Neutrophil (primary cell): Measurements from ENCODE around the gene ANKMY1.
"Not testable (repeated sequence)": the region's sequence is repeated elsewhere in the genome, so short reads cannot be mapped to it uniquely, and the experiment has no call there.

Experiments
- H3K27ac ChIP-seq: fragments of 200-600 bp; sonication (generic); 2 replicates; pipeline ENCODE4 v1.5.1; 2016; ENCODE audit warnings: mild to moderate bottlenecking, moderate library complexity
- H3K27me3 ChIP-seq: fragments of 200-600 bp; sonication (generic); 2 replicates; pipeline ENCODE4 v1.6.0; 2016; ENCODE audit warnings: mild to moderate bottlenecking
- H3K36me3 ChIP-seq: fragments of 200-600 bp; sonication (generic); 2 replicates; pipeline ENCODE4 v1.5.1; 2017
- H3K4me1 ChIP-seq, 2 experiments: fragments of 200-600 bp in 1 of 2; sonication (generic) in 1 of 2; 1 replicate in 1 of 2; 2 replicates in 1 of 2; pipeline versions ENCODE4 v1.5.1 to v1.6.1; 2013 to 2016; ENCODE audit warnings: low read depth in 1 of 2, low read length in 1 of 2, mild to moderate bottlenecking in 1 of 2, moderate library complexity in 1 of 2; ENCODE audit not compliant: control insufficient read depth in 1 of 2, insufficient read depth in 1 of 2
- H3K4me3 ChIP-seq, 2 experiments: fragments of 200-600 bp in 1 of 2; sonication (generic) in 1 of 2; 1 replicate in 1 of 2; 2 replicates in 1 of 2; pipeline ENCODE4 v1.5.1; 2013 to 2016; ENCODE audit warnings: low read depth in 1 of 2, low read length in 1 of 2, mild to moderate bottlenecking in 1 of 2, moderate library complexity in 1 of 2
- H3K9me3 ChIP-seq: fragments of 200-600 bp; sonication (generic); 2 replicates; pipeline ENCODE4 v1.5.1; 2016
- TF ChIP-seq, protein P1 (sequence below): fragments of 200-600 bp; sonication (generic); IDR thresholded peaks from 2 replicates; pipeline ENCODE4 v1.5.1; 2016; ENCODE audit warnings: antibody characterized with exemption

ANKMY1 gene

DNA sequence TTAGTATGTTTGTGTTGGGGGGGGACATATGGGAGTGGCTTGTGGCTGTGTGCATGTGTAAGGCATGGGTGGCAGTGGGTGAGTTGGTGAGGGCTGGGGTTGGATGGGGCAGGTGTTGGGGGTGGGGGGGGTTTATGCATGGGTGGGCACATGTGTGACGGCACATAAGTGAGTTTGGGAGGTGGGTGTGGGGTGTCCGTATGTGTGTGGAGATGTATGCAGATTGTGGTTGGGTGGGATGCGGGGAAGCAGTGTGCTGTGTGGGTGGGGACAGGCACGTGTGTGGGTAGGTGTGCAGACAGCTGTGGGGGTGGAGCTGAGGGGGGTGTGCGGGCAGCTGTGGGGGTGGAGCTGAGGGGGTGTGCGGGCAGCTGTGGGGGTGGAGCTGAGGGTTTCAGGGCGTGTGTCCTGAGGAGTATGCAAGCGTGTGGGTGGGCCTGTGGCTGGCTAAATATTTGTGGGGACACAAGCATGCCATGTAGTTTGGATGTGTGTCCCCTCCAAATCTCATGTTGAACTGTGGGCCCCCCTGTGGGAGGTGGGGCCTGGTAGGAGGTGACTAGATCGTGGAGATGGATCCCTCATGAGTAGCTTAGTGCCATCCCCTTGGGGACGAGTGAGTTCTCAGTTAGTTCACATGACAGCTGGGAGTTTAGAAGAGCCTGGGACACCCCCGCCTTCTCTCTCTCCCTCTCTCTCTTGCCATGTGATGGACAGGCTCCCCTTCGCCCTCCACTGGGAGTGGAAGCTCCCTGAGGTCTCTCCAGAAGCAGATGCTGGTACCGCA, 59.4 kb downstream of the ANKMY1 start:
- Histone ChIP-seq H3K36me3 (peaks cover 37% of the 10 kb centered on the region), H3K27me3 (no peaks in the 10 kb centered on the region)
- TF ChIP-seq, protein P1, sequence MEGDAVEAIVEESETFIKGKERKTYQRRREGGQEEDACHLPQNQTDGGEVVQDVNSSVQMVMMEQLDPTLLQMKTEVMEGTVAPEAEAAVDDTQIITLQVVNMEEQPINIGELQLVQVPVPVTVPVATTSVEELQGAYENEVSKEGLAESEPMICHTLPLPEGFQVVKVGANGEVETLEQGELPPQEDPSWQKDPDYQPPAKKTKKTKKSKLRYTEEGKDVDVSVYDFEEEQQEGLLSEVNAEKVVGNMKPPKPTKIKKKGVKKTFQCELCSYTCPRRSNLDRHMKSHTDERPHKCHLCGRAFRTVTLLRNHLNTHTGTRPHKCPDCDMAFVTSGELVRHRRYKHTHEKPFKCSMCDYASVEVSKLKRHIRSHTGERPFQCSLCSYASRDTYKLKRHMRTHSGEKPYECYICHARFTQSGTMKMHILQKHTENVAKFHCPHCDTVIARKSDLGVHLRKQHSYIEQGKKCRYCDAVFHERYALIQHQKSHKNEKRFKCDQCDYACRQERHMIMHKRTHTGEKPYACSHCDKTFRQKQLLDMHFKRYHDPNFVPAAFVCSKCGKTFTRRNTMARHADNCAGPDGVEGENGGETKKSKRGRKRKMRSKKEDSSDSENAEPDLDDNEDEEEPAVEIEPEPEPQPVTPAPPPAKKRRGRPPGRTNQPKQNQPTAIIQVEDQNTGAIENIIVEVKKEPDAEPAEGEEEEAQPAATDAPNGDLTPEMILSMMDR: no peak

DNA sequence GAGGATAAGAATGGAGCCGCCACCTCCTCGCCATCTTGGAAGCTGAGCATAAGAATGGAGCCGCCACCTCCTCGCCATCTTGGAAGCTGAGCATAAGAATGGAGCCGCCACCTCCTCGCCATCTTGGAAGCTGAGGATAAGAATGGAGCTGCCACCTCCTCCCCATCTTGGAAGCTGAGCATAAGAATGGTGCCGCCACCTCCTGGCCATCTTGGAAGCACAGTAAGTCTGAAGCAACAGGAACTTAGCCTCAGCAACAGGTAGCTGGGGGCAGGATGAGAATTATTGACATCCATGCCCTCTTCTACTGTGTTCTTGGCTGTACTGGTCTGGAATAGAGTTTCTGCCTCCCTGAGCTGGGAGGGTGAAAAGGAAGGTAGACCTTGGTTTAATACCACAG, 60.7 kb downstream of the ANKMY1 start:
- not testable (repeated sequence) for H3K27ac ChIP-seq, H3K9me3 ChIP-seq, H3K4me1 ChIP-seq, H3K4me3 ChIP-seq, H3K27me3 ChIP-seq
- H3K36me3 ChIP-seq: peaks cover 37% of the 10 kb centered on the region

More for the DNA sequence above, 59.4 kb downstream of the ANKMY1 start:
- H3K4me1 ChIP-seq: no peaks in the 10 kb centered on the region
- no peak overlapping the region for H3K4me3 ChIP-seq
- H3K27ac ChIP-seq: no peak overlapping the region
- no peaks in the 10 kb centered on the region for H3K9me3 ChIP-seq

DNA sequence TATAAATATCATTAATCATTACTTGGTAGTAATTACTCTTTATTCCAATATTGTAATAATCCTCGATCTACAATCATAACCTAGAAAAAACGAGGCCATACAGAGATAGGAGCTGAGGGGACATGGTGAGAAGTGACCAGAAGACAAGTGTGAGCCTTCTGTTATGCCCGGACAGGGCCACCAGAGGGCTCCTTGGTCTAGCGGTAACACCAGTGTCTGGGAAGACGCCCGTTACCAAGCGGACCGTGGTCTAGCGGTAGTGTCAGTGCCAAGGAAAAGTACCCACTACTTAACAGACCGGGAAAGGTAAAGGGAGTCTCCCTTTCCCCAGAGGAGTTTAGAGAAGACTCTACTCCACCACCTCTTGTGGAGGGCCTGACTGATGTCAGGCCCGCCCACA, 62.8 kb downstream of the ANKMY1 start:
- not testable (repeated sequence) for H3K27ac ChIP-seq, H3K27me3 ChIP-seq, H3K4me3 ChIP-seq, H3K4me1 ChIP-seq, H3K9me3 ChIP-seq
- peaks cover 28% of the 10 kb centered on the region for H3K36me3 ChIP-seq

DNA sequence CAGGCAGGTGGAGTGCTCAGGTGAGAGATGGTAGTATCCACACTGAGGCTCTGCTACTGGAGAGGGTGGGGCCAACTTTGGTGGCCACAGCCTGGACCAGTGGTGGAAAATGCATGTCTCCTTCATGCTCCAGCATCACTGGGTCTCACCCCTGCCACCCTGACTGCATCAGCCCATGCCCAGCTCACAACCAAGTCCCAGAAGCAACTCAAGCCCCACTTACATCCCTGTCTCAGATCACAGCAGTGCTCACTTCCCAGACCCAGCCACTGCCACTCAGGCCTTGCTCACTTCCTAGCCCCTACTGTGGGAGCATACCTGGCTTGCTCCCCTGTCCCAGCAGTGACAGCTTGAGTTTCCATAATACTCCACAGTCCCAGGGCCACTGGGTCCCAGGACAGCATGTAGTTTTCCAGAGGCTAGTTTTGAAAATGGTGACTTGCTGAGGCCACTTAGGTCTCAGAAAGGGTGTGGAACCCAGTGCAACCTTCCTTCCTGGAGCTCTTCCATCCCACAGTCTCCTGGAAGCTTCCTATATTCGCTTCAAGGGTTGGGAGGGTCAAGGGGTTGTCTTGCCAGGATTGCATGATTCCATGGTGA, 63.5 kb downstream of the ANKMY1 start:
- Histone ChIP-seq H3K4me1 (no peaks in the 10 kb centered on the region), H3K36me3 (peaks cover 22% of the 10 kb centered on the region)
- TF ChIP-seq, protein P1: no peak

DNA sequence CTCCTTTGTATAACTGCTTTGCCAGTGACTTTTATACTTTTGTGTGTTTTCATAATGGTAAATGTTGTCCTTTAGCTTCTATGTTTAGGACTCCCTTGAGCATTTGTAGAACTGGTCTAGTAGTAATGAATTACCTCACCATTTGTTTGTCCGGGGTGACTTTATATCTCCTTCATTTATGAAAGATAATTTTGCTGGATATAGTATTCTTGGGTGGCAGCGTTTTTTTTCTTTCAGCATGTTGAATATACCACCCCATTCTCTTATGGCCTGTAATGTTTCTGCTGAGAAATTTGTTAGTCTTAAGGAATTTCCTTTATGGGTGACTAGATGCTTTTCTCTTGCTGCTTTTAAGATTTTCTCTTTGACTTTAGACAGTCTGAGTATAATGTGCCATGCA, 66.3 kb downstream of the ANKMY1 start:
- Histone ChIP-seq H3K36me3 (peaks cover 2% of the 10 kb centered on the region), H3K27me3 (no peaks in the 10 kb centered on the region), H3K9me3 (peaks cover 8% of the 10 kb centered on the region), H3K4me3 (no peak overlapping the region), H3K27ac (no peak overlapping the region), H3K4me1 (no peaks in the 10 kb centered on the region)
- TF ChIP-seq, protein P1: no peak

More for the DNA sequence above, 63.5 kb downstream of the ANKMY1 start:
- Histone ChIP-seq H3K4me3 (no peak overlapping the region), H3K9me3 (peaks cover 3% of the 10 kb centered on the region), H3K27me3 (no peaks in the 10 kb centered on the region), H3K27ac (no peak overlapping the region)

DNA sequence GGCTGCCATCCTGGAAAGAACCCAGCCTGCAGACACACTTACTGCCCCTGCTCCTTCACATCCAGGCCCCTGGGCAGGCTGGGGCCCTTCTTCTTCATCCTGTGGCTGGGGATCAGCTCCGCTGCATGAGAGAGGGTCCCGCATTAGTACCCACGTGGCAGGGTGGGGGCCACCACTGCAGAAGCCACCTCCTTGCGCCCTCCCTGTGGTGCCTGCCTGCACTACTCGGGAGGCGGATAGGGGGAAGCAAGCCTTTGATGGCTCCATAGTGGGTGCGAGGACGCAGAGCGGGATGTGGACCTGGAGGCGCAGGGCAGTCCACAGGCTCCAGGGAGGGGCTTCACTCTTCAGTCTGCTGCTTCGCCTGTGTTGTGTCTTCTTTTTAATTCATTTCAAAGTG, 75.6 kb downstream of the ANKMY1 start:
- TF ChIP-seq, protein P1: no peak
- Histone ChIP-seq H3K27ac (no peak overlapping the region), H3K9me3 (no peaks in the 10 kb centered on the region), H3K36me3 (no peaks in the 10 kb centered on the region), H3K27me3 (no peaks in the 10 kb centered on the region), H3K4me3 (no peak overlapping the region), H3K4me1 (no peaks in the 10 kb centered on the region)
